ENCODE results near the gene MRPL54.

MRPL54 gene

DNA sequence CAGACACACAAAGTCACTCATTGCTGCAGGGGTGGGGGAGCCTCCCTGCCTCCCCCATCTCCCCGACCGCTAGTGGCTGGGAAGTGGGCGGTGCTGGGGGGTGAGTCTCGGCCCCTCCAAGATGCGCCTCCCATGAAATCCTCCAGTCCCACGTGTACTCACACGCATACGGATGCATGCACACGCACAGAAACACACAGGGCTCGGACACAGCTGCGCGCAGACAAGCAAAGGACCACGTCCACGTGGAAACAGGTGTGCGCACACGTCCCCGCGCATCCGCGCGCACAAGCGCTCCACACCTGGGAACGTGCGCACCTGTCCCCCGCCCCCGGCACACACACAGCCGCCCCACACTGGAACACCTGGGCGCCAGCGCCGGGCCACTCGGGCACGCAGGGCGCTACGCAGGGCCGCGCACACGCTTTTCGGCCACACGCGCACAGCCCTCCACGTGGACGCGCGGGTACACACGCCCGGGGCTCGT lies 23.0 kb downstream of the MRPL54 start:
- DNase-seq (ENCODE audit: low read depth): no peak

DNA sequence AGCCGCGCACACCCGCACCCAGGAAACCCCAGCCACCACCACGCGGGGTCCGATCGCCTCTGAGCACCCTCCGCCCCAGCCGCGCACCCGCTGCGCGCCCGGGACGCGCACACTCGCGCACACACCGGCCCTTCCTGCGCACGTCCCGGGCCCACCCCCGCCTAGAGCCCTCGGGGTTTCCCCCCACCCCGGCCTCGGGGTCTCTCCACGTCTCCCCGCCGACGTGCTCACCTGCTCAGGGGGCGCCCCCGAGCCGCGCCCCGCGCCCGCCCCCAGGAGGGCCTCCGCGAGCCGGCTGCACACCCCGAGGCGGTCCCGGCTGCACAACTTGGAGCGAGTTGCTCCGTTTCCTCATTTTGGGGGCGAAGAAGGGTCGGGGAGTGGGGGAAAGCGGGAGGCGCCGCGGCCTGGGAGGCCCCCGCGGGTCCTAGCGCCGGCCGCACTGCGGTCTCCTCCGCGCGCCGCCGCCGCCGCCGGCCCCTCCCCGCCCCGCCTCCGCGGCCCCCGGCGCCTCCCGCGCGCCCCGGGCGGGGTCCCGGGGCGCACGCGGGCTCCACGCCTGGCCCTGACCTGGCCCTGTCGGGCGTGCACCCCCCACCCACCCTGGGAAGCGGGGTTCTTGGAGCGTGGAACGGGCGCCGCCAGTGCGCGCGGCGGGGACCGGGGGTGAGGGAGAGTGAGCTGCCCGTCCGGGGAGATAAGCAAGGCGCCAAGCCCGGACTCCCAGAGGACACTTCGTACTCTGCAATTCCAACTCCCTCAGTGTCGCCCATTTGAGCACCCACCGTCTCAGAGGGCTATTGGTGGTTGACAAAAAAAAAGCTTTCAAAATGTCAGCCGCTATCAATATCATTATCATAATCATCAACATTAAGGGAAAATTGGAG lies 23.7 kb downstream of the MRPL54 start, which contains the start of gene MATK:
MATK (minus strand) TSS at position 444 of the 887 bp plus-strand sequence. CDS start 1,246 bp downstream, outside the sequence.
- DNase-seq (ENCODE audit: low read depth): no peak

DNA sequence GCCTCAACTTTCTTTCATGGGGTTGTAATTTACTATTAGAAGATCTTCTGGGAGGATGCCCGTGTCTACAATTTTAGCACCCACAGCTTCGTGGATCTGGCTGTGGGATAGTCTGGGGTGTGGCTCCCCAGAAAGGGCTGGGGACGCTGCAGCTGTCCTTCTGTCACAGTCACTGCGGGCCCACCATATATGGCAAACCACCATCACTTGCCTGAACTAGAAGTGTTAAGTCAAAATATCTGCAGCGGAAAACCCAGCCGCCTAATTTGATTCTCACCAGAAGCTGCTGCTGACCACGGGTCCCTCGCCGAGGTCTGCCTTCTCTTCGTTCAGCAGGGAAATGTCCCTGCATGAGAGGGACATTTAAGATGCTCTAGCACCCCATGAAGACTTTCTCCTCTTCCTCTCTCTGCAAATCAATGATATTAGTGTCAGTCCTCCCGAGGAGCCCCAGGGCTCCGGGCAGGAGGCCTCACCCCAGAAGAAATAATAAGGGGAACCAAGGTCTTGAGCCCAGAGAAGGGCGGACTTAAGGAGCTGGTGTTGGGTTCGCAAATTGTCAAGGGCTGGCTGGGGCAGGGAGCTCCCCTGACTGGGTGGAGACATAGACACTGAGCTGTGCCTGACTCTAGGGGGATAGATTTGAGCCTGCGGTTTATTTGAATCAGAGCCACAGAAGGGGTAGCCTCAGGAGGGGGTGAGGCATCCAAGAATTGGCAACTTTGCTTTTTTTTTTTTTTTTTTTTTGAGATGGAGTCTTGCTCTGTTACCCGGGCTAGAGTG lies 26.7 kb downstream of the MRPL54 start:
- DNase-seq (ENCODE audit: low read depth): no peak

DNA sequence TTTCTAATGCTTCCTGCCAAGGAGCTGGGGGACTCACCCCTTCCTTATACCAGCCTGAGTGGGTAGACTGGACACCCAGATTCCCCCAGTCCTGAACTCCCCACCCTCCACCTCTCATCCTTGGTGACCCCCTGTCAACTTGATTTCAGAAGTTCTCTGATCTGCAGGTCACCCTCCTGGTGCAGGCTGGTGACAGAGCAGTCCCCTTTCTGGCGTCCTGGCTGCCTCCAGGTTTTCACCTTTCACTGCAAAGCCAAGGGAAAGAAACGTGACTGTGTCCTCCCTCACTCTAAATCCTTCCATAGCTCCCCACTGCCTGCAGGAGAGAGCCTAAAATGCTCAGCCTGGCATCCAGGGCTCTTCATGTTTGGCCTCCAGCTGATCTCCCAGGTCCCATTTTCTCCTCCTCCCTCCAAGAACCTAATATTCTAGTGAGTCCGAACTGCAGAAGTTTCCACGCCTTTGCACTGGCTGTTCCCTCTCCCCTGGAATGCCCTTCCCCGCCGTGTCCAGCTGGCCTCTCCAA lies 27.8 kb downstream of the MRPL54 start:
- no peak for DNase-seq (ENCODE audit: low read depth)

DNA sequence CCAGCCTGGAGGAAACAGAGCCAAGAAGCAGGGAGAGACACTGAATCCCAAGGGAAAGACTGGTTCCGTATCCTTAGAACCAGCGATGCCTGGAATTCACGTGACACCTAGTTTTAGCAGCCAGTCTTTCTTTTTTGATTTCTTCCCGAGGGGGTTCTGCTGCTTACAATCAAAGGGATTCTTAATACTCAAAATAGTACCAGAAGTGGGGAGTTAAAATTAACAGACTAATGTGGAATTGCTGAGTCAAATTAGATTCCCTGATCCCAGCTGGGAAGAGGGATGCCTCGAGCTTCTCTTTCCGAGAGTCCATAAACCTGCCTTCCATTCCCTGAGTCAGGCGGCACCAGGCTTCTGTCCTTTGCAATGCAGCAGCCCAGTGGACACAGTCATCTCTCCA lies 28.5 kb downstream of the MRPL54 start:
- DNase-seq (ENCODE audit: low read depth): no peak

DNA sequence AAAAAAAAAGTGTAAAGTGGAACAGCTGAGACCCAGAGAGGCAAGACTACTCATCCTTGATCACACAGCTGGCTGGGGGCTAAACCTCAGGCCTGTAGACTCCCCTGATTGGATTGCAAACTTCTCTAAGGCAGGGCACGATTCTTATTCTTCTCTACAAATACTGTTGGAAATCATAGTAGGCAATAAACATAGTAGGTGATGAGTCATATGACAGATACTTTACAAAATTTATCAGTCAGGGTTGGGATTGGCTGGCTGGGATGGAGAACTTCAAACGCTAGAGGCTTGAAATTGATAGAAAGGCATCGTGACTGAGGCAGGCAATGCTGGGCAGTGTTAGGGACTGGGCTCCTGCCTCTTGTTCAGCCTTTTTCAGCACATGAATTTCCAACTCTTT lies 29.6 kb downstream of the MRPL54 start:
- DNase-seq (ENCODE audit: low read depth): no peak

DNA sequence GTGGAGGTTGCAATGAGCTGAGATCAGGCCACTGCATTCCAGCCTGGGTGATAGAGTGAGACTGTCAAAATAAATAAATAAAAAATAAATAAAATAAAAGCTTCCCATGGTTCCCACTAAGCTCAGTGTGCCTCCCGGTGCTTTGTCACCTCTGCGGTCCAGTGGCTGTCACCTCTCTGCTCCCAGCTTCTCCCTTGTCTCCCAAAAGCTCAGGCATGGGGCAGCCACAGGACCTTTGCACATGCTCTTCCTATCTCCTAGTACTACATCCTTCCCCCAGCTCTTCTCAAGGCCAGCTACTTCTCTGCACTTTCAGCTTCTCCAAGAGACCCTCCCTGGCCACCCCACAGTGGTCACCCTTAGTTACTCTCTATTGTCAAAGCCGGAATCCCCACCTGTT lies 31.3 kb downstream of the MRPL54 start:
- no peak for DNase-seq (ENCODE audit: low read depth)

DNA sequence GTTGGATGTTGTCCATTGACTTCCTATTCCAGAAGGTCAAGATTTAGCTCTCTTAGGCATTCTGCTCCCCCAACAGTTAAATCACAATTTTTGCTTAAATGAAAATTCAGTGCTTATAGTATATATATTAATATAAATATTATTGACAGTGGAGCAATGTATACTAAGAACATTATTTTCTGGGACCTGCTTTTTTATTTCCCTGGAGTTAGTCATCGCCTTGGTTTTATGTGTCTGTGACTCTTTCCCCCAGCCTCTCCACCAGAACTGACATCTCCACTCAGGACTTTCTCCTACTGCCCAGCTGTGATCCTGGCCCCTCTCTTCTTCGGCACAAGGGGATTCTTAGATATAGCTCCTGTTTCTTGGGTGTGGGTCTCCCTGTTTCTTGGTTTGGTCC lies 33.9 kb downstream of the MRPL54 start:
- no peak for DNase-seq (ENCODE audit: low read depth)

DNA sequence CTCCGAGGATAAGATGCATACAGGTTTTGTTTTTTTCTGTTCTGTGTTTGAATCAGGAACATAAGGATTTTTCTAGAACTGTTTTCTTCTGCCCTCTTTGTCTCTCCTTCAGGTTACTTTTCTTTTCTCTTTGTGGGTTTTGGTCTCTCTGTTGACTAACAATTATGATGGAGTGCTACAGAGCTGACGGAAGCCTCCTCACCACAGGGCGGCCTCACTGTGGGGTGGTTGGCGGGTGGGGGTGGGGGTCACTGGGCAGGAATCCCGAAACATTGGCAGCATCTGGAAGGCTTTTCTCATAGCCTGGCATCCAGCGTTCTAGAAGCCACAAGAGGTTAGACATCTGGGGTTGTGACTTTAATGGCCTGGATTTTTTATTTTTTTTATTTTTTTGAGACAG lies 35.7 kb downstream of the MRPL54 start:
- no peak for DNase-seq (ENCODE audit: low read depth)

DNA sequence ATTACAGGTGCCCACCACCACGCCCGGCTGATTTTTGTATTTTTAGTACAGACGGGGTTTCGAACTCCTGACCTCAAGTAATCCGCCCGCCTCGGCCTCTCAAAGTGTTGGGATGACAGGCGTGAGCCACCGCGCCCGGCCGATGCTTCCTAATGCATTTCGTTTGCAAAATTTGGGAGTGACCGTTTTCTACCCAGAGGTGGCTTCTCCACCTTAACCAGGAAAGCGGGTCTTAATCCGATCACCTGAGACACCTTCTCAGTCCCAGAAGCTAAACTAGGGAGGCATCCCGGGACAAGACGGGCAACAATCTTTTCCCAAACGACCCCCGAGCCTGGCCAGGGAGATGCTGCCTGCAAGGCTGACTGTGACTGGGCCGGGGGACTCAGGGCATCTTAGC lies 38.5 kb downstream of the MRPL54 start:
- no peak for DNase-seq (ENCODE audit: low read depth)

DNA sequence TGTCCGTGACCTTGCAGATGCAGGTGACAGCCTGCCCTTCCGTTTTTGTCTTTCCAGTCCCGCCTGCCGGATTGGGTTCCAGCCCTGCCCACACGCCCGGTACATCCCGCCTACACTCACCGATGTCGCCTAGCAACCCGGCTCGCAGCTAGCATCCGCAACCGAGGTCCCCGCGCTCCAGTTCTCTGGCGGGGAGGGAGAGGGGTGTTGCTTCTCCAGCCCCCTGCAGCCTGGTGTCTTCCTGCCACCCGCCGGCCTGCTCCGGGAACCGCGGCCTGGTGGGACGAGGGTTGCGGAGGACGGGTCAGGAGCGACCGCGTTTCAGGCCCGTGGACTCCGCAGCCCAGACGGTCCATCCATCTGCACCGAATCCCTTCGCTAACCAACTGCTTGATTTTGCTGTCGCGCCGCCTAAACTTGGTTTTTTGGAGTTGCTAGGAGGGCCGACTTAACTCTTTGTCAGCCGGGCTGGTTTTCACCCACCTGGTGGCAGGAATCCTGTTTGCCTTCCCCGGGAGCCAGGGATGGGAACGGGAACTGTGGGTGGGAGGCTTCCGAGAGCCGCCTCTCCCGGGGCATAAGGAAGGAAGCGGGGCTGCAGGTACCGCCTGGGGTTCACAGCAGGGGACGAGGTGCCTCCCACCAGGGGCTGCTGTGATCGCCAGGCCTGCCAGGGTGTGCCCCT lies 39.1 kb downstream of the MRPL54 start:
- DNase-seq (ENCODE audit: low read depth): no peak

DNA sequence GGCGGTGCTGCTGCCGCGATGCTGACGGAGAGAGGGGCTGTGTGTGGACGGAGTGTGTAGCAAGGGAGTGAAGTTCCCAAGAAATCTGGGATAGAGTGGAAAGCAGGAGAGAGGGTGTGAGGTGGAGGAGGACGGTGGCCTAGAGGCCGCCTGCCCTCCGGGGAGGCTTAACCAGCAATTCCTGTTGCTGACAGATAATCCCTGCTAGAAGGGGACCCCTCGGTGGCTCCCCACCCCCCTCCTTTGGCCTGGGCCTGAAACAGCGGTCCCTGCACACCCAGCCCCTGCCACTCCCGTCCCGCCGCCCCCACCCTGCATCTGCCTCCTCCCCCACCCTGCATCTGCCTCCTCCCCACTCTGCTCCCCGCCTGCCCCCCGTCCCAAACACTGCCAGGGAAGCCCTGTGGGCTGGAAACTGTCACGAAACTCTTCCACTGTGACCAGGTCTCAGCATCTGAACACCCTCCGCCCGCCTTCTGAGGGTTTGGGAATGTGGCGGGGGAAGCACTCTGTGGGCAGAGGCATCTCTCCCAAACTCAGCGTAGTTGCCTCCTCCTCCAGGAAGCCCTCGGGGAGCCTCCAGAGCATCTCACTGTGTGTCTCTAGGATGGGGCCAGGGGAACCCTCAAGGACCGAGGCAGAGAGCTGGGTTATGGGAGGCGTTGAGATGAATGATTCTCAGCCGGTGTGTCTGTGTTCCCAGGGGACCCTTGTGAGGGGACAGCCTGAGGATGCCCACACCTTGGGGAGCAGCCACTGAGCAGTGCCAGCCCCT lies 40.8 kb downstream of the MRPL54 start:
- no peak for DNase-seq (ENCODE audit: low read depth)

DNA sequence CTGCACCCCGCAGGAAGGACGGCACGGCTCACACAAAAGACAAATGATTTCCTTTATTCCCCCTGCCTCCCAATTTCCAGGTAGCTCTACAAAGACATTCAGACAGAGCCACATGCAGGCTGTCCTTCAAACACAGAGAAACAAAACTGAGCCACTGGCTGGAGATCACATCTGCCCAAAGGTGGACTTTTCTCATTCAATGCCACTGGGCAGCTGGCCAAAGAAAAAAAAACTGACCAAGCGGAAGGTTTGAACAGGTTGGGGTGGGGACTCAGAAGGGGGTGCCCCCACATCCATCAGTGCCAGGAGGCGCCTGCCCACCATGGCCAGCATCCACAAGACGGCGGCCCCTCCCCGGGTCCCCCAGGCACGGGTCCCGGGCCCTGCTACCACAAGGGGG lies 41.5 kb downstream of the MRPL54 start:
- DNase-seq (ENCODE audit: low read depth): no peak

DNA sequence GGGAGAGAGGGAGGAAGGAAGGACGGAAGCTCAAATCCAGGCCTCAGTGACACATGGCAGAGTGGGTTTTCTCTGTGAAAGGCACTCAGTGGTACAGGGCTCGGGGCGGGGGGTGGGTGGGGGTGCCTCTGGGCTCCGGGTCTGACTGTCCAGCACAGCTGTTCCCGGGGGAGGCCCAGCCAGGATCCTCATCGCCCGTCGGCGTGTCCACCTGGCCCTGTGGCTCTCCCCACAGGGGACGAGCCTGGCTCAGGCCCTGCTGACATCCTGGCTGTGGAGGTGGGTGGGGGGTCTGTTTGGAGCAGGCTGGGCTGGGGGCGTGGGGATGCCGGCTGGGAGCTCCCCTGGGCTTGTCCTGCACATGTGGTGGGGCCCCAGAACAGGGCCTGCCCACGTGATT lies 41.9 kb downstream of the MRPL54 start:
- no peak for DNase-seq (ENCODE audit: low read depth)

DNA sequence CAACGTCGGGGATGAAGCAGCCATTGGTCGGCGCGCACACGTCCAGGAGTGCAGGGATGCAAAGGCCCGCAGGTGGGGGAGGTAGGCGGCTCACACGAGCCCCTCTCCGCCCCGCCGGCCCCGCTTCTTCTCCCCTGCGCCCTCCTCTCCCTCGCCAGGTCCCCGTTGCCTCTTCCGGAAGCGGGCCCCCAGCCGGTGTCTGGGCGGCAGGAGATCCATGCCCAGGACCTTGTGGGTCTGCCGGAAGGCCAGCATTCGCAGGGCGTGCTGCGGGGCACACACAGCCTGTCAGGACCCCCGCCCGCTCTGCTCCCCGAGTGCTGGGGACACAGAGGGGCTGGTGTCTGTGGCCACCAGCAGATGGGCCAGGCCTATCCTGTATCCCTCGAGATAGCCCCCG lies 43.4 kb downstream of the MRPL54 start:
- no peak for DNase-seq (ENCODE audit: low read depth)

DNA sequence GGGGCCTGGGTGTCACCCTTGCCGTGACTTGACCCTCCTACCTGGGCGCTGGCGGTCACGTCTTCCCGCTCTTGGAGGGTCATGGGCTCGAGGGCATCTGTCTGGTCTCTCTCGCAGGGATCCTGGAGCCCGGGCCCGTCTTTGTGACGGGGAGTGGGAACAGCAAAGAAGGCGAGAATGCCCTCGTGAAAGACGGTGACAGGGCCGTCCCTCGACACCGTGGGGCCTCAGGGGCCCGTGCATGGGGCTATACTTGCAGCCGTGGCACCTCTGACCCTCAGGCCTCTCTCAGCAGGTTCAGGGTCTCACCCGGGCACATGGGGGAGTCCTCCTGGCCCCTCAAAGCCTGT lies 44.6 kb downstream of the MRPL54 start:
- DNase-seq (ENCODE audit: low read depth): no peak

DNA sequence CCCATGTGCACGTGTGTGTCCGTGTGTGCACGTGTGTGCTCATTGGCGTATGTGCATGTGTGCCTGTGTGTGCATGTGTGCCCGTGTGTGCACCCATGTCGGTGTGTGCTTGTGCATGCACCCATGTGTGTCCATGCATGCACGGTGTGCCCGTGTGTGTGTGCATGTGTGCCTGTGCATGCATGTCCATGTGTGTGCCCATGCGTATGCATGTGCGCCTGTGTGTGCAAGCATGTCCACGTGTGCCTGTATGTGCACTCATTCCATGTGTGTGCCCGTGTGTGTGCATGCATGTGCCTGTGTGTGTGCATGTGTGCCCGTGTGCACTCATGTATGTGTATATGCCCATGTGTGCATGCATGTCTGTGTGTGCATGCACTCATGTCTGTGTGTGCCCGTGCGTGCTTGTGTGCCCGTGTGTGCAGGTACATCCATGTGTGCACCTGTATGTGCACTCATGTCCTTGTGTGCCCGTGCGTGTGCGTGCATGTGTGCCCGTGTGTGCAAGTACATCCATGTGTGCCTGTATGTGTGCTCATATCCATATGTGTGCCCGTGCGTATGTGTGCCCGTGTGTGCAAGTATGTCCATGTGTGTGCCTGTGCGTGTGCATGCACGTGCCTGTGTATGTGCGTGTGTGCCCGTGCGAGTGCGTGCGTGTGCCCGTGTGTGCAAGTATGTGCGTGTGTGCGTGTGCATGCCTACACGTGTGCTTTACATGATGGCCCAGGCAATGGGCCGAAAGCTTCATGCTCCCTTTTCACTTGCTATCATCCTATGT lies 45.3 kb downstream of the MRPL54 start:
- DNase-seq (ENCODE audit: low read depth): no peak

DNA sequence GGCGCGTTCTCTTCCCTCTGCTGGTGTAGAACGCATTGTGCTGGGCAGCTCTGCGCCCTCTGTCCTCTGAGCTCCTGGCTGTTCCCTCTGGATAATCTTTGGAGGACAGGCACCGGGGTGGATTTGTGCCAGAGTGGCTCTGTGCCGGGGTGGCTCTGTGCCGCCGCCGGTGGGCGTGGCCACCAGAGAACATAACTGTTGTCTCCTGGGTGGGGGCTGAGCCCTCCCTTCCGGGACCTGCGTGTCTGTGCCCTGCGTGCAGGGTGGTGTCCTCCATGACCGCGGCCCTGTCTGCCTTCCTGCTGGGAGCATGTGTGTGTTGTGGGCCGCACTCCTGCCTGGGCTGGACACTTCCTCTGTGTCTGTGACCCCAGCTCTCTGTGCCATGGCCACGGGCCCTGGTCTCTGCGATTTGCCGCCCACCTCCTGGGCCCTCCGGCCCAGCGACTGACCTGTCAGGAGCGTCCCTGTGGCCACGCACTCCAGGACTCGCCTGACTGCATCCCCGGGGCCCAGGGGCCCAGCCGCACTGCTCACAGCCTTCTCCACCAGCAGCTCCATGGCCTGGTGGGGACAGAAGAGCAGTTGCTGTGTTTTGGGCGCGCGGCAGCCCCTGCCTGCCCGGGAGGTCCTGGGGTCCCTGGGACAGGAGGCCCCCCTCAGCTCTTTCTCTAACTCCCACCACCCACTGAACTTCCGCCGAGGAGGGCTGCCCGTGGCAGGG lies 46.1 kb downstream of the MRPL54 start:
- DNase-seq (ENCODE audit: low read depth): no peak

DNA sequence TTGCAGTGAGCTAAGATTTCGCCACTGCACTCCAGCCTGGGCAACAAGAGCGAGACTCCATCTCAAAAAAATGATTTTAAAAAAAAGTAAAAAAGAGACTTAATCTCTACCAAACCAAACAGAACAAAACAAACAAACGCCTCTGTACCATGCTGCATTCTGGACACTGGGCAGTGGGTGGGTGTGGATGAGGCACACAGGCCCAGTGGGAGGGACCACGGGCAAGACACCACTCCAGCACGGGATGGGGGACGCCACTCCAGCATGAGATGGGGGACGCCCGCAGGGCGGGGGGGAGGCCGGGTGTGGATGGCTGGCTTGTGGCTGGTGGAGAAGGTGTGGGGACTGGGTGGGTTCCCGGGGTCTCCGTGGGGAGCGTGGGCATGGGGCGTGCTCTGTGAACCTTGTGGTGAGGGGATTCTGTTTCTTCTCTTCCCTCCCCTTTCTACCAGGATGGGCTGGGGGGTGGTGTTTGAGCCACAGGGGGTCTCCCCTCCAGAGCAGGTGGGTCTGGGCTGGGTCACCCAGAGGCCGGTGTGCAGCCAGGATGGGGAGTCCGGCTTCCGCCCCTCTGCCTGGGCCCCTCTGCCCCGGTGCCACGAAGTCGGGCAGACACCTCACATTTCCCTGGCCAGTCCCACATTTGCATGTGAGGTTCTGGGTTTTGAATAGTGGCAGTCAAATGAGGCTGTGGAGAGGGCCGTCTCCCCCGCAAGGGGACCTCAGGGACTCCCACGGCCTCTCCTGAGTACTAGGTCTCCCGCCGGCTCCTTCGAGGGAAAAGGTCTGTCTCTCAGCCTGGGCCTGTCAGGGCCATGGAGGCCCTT lies 47.6 kb downstream of the MRPL54 start:
- no peak for DNase-seq (ENCODE audit: low read depth)

All from GM04504 (cell line).